ENCODE measurements around the gene HYDIN.

The HYDIN gene

DNA sequence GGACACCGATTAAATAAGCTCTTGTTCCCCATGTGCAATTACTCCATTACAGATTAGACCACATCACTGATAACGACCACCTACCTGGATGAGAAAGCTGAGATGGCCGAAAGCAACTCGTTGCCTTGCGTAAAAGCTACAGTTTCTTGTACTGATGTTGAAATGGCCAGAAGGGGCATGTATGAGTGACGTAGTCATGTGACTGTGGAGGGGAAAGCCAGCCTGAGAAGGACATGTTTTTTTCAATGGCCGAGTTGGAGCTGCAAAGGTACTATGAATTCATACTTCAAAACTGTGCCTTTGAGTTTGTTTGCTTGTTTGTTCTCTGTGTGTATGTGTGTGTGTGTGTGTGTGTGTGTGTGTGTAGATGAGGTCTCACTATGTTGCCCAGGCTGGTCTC, 17.0 kb upstream of the HYDIN start:
- Mint-ChIP-seq H3K27me3 (peaks cover 2% of the 10 kb centered on the region), H3K4me1 (ENCODE audit: low read depth) (no peaks in the 10 kb centered on the region), H3K36me3 (no peaks in the 10 kb centered on the region), H3K4me3 (no peak overlapping the region), H3K27ac (no peak overlapping the region), H3K9me3 (ENCODE audit: low read depth) (no peaks in the 10 kb centered on the region)

DNA sequence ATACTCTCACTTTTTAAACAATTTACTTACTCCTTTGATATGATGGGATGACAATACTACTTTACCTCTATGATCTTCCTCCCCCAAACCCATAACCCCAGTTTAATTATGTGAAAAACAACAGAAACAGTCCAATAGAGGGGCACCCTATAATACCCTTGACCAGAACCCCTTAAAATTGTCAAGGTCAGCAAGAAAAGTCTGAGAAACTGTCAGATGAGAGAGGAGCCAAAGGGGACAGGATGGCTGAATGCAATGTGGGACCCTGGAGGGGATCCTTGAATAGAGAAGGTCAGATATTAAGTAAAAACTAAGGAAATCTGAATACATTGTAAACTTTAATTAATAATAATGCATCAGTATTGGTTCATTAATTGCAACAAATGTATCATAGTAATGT, 15.8 kb upstream of the HYDIN start:
- H3K9me3 Mint-ChIP-seq (ENCODE audit: low read depth) = no peaks in the 10 kb centered on the region
- peaks cover 2% of the 10 kb centered on the region for H3K27me3 Mint-ChIP-seq
- H3K4me3 Mint-ChIP-seq = no peak overlapping the region
- no peaks in the 10 kb centered on the region for H3K36me3 Mint-ChIP-seq
- H3K27ac Mint-ChIP-seq = no peak overlapping the region
- no peaks in the 10 kb centered on the region for H3K4me1 Mint-ChIP-seq (ENCODE audit: low read depth)

- Mint-ChIP-seq H3K27me3 (peaks cover 1% of the 10 kb centered on the region), H3K36me3 (no peaks in the 10 kb centered on the region), H3K27ac (no peak overlapping the region), H3K4me1 (ENCODE audit: low read depth) (no peaks in the 10 kb centered on the region), H3K9me3 (ENCODE audit: low read depth) (no peaks in the 10 kb centered on the region), H3K4me3 (no peak overlapping the region)
Measured at GRCh38 chr16:71244521-71244920, 14.0 kb upstream of the HYDIN start.

GRCh38 chr16:71242601-71243000, 12.1 kb upstream of the HYDIN start:
- H3K4me3 Mint-ChIP-seq = no peak overlapping the region
- no peak overlapping the region for H3K27ac Mint-ChIP-seq
- no peaks in the 10 kb centered on the region for H3K36me3 Mint-ChIP-seq
- no peaks in the 10 kb centered on the region for H3K4me1 Mint-ChIP-seq (ENCODE audit: low read depth)
- peaks cover 1% of the 10 kb centered on the region for H3K27me3 Mint-ChIP-seq
- no peaks in the 10 kb centered on the region for H3K9me3 Mint-ChIP-seq (ENCODE audit: low read depth)

- peaks cover 1% of the 10 kb centered on the region for H3K27me3 Mint-ChIP-seq
- H3K4me1 Mint-ChIP-seq (ENCODE audit: low read depth) = no peaks in the 10 kb centered on the region
- H3K4me3 Mint-ChIP-seq = no peak overlapping the region
- no peaks in the 10 kb centered on the region for H3K9me3 Mint-ChIP-seq (ENCODE audit: low read depth)
- H3K27ac Mint-ChIP-seq = no peak overlapping the region
- H3K36me3 Mint-ChIP-seq = no peaks in the 10 kb centered on the region
Measured at GRCh38 chr16:71242036-71242435, 11.5 kb upstream of the HYDIN start.

GRCh38 chr16:71229344-71229743, 1.2 kb downstream of the HYDIN start:
- no peaks in the 10 kb centered on the region for H3K4me1 Mint-ChIP-seq (ENCODE audit: low read depth)
- peaks cover 30% of the 10 kb centered on the region for H3K9me3 Mint-ChIP-seq (ENCODE audit: low read depth)
- H3K27ac Mint-ChIP-seq = no peak overlapping the region
- H3K36me3 Mint-ChIP-seq = peaks cover 9% of the 10 kb centered on the region
- H3K27me3 Mint-ChIP-seq = peaks cover 37% of the 10 kb centered on the region
- H3K4me3 Mint-ChIP-seq = no peak overlapping the region

- H3K9me3 Mint-ChIP-seq (ENCODE audit: low read depth) = peaks cover 44% of the 10 kb centered on the region
- no peaks in the 10 kb centered on the region for H3K4me1 Mint-ChIP-seq (ENCODE audit: low read depth)
- H3K27me3 Mint-ChIP-seq = peaks cover 23% of the 10 kb centered on the region
- peaks cover 9% of the 10 kb centered on the region for H3K36me3 Mint-ChIP-seq
- H3K4me3 Mint-ChIP-seq = no peak overlapping the region
- no peak overlapping the region for H3K27ac Mint-ChIP-seq
Measured at GRCh38 chr16:71226229-71227141, 4.0 kb downstream of the HYDIN start.

DNA sequence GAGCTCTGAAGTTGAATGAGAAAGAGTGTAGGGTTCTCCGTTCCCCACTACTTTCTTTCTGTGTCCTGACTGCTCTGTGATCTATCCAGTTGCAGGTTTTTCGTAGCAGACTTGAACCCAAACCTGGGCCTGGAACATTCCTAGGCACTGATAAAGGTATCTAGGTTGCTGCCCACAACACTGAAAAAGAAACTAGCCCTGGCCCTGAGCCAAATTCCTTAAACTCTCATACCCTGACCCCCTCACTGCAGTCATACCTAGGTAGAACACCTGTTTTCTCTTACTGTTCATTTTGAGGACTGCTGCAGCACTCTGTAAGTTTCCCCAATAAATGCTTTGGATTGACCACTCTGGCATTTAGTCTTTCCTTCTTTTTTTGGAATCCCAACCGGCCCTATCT, 5.4 kb downstream of the HYDIN start:
- Mint-ChIP-seq H3K36me3 (peaks cover 9% of the 10 kb centered on the region), H3K27me3 (peaks cover 15% of the 10 kb centered on the region), H3K27ac (no peak overlapping the region), H3K4me3 (no peak overlapping the region), H3K9me3 (ENCODE audit: low read depth) (peaks cover 39% of the 10 kb centered on the region), H3K4me1 (ENCODE audit: low read depth) (no peaks in the 10 kb centered on the region)

DNA sequence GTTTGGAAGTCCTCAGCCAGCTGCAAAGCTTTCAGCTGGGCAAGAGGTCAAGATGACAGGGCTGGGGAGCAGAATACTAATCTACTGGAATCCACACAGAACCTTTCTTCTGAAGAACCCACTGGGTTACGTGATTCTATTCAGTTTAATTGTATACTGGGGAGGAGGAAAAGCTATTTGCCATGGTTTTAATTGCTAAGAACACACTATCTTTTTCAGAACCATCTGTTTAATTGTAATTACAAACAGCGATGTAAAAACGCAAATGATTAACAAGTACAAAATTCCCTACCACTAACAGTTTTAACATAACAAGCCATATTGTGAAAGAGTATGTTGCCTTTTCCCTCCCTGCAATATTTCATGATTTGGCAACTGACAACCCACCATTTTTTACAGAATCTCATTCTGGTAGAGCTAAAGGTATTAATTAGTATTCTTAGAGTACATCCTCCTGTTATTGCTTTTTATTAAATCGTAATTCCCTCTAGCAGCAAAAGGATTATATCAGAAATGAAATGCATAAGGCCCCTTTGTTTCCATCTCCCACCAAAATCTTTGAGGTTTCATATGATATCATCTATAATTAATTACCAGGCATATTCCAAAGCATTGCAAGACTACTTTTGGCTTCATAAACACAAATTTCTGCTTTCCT, 12.1 kb downstream of the HYDIN start:
- Mint-ChIP-seq H3K36me3 (no peaks in the 10 kb centered on the region), H3K4me3 (no peak overlapping the region), H3K9me3 (ENCODE audit: low read depth) (peaks cover 7% of the 10 kb centered on the region), H3K27ac (no peak overlapping the region), H3K4me1 (ENCODE audit: low read depth) (no peaks in the 10 kb centered on the region), H3K27me3 (peaks cover 9% of the 10 kb centered on the region)

GRCh38 chr16:71217506-71217905, 13.0 kb downstream of the HYDIN start:
- H3K36me3 Mint-ChIP-seq = no peaks in the 10 kb centered on the region
- peaks cover 10% of the 10 kb centered on the region for H3K27me3 Mint-ChIP-seq
- no peak overlapping the region for H3K4me3 Mint-ChIP-seq
- H3K9me3 Mint-ChIP-seq (ENCODE audit: low read depth) = peaks cover 6% of the 10 kb centered on the region
- H3K4me1 Mint-ChIP-seq (ENCODE audit: low read depth) = no peaks in the 10 kb centered on the region
- no peak overlapping the region for H3K27ac Mint-ChIP-seq

- no peaks in the 10 kb centered on the region for H3K36me3 Mint-ChIP-seq
- no peak overlapping the region for H3K4me3 Mint-ChIP-seq
- H3K27me3 Mint-ChIP-seq = peaks cover 13% of the 10 kb centered on the region
- H3K27ac Mint-ChIP-seq = no peak overlapping the region
- no peaks in the 10 kb centered on the region for H3K4me1 Mint-ChIP-seq (ENCODE audit: low read depth)
- no peaks in the 10 kb centered on the region for H3K9me3 Mint-ChIP-seq (ENCODE audit: low read depth)
Measured at GRCh38 chr16:71216714-71217113, 13.8 kb downstream of the HYDIN start.

DNA sequence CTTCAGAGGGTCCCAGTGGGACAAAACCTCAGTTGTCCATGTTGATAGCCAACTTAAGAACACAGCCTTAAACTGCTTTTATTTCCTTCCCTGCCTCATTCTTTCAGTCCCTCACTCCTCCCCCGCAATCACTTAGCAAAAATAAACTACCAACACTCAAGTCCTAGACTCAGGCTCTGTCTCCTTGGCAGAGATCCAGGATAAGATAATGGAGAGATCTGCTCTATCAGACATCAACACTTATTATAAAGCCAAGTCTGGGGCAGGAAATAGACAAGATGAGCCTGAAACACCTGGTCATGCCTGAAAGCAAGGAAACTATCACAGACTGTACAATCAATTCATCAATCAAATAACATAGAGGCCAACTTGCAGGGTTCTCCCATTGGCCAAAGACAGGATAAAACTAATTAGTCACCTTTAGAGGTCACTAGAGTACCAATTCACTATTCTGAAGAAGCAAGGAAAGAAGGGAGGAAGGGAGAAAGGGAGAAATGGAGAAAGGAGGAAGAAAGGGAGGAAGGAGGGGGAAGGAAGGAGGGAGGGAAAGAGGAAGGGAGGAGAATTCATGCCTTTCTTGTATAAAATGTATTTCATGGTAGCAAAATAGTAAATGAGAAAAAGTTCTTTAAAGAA, 15.7 kb downstream of the HYDIN start:
- H3K4me1 Mint-ChIP-seq (ENCODE audit: low read depth) = no peaks in the 10 kb centered on the region
- no peaks in the 10 kb centered on the region for H3K36me3 Mint-ChIP-seq
- no peak overlapping the region for H3K27ac Mint-ChIP-seq
- H3K4me3 Mint-ChIP-seq = no peak overlapping the region
- H3K9me3 Mint-ChIP-seq (ENCODE audit: low read depth) = no peaks in the 10 kb centered on the region
- peaks cover 19% of the 10 kb centered on the region for H3K27me3 Mint-ChIP-seq

GRCh38 chr16:71205482-71206131, 24.9 kb downstream of the HYDIN start:
- Mint-ChIP-seq H3K27me3 (peaks cover 43% of the 10 kb centered on the region), H3K9me3 (ENCODE audit: low read depth) (peaks cover 23% of the 10 kb centered on the region), H3K4me3 (no peak overlapping the region), H3K27ac (no peak overlapping the region), H3K36me3 (peaks cover 5% of the 10 kb centered on the region), H3K4me1 (ENCODE audit: low read depth) (no peaks in the 10 kb centered on the region)

- H3K27ac Mint-ChIP-seq = no peak overlapping the region
- peaks cover 34% of the 10 kb centered on the region for H3K27me3 Mint-ChIP-seq
- peaks cover 11% of the 10 kb centered on the region for H3K36me3 Mint-ChIP-seq
- H3K9me3 Mint-ChIP-seq (ENCODE audit: low read depth) = peaks cover 30% of the 10 kb centered on the region
- no peaks in the 10 kb centered on the region for H3K4me1 Mint-ChIP-seq (ENCODE audit: low read depth)
- H3K4me3 Mint-ChIP-seq = no peak overlapping the region
Measured at GRCh38 chr16:71203631-71204030, 26.9 kb downstream of the HYDIN start.

GRCh38 chr16:71201556-71201955, 29.0 kb downstream of the HYDIN start:
- H3K9me3 Mint-ChIP-seq (ENCODE audit: low read depth) = peaks cover 15% of the 10 kb centered on the region
- H3K4me3 Mint-ChIP-seq = no peak overlapping the region
- H3K36me3 Mint-ChIP-seq = peaks cover 10% of the 10 kb centered on the region
- H3K27ac Mint-ChIP-seq = no peak overlapping the region
- H3K27me3 Mint-ChIP-seq = peaks cover 18% of the 10 kb centered on the region
- H3K4me1 Mint-ChIP-seq (ENCODE audit: low read depth) = no peaks in the 10 kb centered on the region
